Stimulated activated CD8-positive, alpha-beta memory T cell treated with anti-CD3 and anti-CD28 coated beads, Interleukin-7, amount 100 ng/mL, for 24 hours (primary cell): ENCODE data around the gene IDH3G.
"Not testable (repeated sequence)": the region's sequence is repeated elsewhere in the genome, so short reads cannot be mapped to it uniquely, and the experiment has no call there.

Experiments
- DNase-seq: peaks from one replicate; pipeline ENCODE4 v3.0.0-alpha.2; 2020; ENCODE audit warnings: low read depth

Gene IDH3G

DNA sequence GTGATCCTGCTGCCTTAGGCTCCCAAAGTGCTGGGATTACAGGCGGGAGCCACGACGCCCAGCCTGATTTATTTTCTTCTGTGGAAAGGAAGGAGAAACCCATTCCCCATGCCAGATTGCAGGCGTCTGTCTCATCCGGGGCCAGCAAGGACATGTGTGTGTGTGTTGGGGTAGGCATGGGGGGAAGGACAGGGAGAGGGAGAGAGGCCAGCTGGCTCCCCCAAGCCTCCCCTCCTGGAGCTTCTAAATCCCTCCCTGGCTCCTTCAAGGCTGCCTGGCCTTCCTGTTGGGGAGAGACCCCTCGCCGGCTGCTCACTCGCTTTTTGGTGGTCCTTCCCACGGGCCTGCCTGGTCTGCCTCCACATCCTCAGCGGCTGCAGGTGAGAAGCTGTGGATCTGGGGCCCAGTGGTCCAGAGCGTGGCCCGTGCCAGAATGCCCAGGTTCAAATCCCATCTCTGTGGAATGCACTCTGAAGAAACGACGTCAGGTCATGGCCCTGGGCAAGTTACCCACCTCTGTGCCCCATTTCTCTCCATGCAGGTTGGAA, 31.5 kb downstream of the IDH3G start:
- no peak for DNase-seq

- DNase-seq, result no peak
Observed at GRCh38 chrX:153761863-153762262, 32.3 kb downstream of the IDH3G start.

DNA sequence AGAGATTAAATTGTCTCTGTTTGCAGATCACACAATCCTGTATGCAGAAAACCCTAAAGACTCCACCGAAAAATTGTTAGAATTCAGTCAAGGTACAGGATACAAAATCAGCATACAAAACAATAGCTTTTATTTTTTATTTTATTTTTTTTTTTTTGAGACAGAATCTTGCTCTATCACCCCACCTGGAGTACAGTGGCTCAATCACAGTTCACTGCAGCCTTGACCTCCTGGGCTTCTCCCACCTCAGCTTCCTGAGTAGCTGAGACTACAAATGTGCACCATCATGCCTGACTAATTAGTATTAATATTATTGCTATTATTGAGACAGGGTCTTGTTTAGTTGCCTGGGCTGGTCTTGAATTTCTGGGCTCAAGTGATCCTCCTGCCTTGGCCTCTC, 39.0 kb downstream of the IDH3G start:
- DNase-seq, result no peak

DNA sequence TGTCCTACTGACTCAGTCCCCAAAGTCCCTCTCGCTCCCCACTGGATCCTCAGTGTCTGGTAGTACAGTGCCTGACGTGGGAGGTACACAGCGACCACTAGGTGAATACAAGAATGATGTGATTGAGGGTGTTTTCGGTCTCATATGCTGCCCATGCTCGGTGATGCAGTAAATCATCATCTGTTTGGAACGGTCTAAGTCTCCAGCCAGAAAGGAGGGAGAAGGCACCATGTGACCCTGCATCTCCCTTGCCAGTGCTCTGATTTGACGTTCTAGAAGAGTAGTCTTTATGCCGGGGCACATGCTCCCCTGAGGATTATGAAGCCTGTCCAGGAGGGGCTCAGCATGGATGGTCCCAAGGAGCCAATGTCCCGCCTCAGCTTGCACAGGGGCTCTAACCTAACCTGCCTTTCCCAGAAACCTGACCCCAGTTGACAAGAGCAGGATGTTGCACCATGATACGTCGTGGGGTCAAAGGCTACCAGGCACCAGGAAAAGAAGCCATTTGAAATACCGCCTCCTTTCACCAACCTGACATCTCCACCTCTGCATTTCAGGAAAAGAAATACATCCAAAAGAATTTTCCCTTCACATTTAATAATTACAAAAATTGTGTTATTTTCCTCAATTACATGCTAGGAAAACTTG, 43.9 kb downstream of the IDH3G start:
- no peak for DNase-seq

DNA sequence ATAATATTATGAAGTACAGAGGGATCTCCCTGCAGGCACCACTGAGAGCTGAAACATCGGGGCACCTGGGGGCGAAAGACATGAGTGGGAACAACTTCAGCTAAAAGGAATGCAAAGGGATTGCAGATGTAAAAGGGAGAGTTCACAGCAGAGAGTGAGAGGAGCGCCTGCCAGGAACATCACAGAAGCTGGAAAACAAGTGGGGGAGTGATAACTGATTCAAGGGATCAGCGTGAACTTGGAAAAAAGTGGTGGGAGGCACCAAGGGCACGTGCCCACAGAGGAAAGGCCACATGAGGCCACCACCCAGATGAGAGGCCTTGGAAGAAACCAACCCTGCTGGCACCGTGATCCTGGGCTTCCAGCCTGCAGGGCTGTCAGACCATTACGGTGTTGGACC, 45.2 kb downstream of the IDH3G start:
- not testable (repeated sequence) for DNase-seq

DNA sequence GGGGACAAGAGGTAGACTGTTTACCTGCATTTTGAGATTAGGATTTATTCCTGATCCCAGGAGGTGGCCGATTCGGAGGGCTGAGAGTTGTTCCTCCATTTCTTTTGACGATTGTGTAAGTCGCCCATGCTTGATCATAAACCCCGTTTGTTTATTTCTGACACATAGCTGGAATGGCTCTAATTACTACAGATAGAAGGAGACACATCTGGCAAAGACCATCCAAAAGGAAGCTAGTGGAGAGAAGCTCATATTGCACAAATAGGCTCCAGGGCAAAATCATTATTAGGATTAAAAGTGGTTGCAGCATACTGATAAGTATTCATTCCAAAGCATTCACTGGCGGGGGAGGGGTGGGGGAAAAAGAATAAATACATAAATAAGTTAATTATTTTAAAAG, 47.2 kb downstream of the IDH3G start:
- DNase-seq, result not testable (repeated sequence)

GRCh38 chrX:153746359-153746758, 47.8 kb downstream of the IDH3G start:
- DNase-seq, result no peak

DNA sequence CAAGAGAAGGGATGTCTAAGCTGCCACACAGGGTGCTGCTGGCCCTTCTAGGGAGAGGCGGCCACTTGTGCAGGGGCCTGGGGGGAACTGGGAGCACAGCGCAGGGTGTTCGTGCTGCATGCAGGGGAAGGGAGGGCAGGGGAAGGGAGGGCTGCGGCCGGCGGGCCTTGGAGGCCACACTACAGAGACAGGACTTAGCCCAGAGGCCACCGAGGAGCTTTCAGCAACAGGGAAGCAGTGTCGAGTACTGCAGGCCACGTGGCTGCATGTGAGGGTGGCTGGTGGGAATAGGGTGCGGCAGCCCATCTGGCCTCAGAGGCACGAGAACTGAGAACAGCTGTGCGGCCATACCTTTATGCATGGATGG, 49.1 kb downstream of the IDH3G start:
- not testable (repeated sequence) for DNase-seq

GRCh38 chrX:153744210-153745066, 49.7 kb downstream of the IDH3G start:
- no peak for DNase-seq

DNA sequence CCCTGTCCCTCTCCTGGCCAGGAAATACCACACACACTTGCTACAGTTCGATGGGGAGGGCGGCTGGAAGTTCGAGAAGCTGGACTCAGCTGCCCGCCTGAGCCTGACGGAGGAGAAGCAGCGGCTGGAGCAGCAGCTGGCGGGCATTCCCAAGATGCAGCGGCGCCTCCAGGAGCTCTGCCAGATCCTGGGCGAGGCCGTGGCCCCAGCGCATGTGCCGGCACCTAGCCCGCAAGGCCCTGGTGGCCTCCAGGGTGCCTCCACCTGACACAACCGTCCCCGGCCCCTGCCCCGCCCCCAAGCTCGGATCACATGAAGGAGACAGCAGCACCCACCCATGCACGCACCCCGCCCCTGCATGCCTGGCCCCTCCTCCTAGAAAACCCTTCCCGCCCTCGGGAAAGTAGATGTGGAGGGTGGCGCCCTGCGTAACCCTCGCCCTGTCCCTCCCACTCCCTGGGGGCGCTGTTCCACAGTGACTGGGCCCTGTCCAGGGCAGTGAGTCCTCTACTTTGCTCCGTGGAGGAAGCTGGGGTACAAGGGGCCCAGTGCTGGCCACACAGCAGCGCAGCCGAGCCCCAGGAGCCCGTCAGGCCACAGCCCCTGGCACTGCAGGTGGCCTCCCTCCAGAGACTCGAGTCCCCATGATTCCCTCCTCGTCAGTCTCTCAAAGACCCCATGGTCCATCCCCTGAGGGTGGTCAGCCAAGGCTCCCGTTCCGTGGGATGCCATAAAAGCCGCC, 50.5 kb downstream of the IDH3G start:
- not testable (repeated sequence) for DNase-seq

DNA sequence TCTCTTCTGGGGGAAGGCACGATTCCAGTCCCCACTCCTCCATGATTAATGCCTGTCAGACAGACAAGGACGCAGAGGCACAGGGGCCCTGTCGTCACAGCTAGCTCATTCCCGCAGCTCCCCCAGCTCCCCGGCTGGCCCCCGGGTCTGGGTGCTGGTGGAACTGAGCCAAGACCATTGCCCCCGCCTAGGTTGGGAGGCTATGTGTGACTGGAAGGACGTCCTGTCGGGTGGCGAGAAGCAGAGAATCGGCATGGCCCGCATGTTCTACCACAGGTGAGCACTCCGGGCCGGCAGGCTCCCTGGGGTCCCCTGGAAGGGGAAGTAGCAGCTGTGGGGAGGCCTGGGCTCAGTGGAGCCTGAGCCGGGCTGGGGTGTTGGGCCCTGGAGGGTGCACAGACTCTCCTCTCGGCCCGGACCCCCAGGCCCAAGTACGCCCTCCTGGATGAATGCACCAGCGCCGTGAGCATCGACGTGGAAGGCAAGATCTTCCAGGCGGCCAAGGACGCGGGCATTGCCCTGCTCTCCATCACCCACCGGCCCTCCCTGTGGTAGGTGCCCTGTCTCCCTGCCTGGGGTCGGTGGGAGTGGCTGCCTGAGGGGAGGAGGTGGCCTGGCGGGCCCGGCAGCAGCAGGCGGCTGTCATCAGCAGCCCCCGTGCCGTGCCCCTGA, 51.2 kb downstream of the IDH3G start:
- DNase-seq, result not testable (repeated sequence)

DNA sequence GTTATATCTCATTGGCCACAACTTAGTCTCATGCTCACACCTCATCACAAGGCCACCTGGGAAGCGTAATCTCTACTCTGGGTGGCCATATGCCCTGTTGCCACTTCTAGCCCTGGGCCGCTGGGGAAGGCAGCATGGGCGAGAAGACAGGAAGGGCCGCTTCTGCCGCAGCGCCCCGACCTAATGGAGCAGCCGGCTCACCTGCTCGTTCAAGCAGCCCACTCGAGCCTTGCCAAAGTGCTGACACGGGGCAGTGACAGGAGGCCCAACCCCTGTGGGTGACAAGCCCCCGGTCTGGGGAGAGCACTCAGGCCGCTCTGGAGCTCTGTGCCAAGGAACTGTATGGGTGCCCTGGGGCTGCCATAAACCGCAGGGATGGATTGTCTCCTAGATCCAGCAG, 52.1 kb downstream of the IDH3G start:
- not testable (repeated sequence) for DNase-seq

- no peak for DNase-seq
Observed at GRCh38 chrX:153741446-153741845, 52.7 kb downstream of the IDH3G start.

- no peak for DNase-seq
Observed at GRCh38 chrX:153740631-153741222, 53.4 kb downstream of the IDH3G start.

DNA sequence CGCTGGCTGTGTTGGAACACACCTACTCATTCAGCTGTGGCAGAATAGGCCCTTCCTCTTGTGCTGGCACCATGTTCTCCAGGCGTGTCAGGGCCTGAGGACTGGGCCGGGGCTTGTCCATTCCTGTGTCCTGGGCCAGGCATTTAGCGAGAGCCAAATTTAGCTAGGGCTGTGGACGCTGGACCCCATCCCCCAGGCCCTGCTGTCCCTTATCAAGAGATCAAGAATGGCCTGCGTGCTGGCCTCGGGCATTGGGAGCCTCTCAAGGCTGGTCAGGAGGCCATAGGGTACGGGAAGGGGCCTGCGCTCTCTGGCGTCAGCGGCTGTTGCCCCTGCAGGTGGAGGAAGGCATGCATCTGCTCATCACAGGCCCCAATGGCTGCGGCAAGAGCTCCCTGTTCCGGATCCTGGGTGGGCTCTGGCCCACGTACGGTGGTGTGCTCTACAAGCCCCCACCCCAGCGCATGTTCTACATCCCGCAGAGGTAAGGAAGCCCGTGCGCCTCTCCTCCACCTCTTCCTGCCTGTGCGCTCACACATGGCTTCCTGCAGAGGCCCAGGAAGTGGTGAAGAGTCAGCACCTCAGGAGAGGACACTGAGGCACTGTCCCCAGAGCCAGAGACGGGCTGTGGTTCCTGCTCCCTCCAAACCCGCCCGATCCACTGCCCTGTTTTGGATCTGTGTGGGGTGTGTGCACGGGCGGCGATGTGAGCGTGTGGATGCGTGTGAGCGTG, 54.3 kb downstream of the IDH3G start:
- no peak for DNase-seq

DNA sequence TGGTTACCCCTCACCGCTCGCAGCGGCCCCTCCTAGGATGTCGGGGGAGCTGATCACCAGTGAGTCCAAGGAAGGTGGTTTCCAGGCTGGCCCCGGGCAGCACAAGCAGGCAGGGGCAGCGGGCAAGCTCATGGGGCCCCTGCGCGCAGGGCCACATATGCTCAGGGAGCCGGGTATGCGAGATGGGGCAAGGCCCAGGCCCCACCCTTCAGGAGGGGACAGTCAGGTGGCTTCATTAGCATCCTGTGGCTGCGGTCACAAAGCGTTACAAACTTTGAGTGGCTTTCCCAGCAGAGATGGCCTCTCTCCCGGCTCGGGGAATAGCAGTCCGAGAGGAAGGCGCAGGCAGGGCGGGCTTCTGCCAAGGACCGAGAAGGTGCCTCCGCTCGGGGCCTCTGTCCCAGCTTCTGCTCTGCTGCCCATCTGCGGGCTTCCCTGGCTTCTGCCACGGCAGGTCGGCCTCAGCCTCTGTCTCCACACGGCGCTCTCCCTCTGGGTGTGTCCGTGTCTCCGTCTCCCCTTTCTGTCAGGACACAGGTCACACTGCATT, 56.0 kb downstream of the IDH3G start:
- DNase-seq, result no peak

GRCh38 chrX:153736871-153737441, 57.2 kb downstream of the IDH3G start:
- no peak for DNase-seq

DNA sequence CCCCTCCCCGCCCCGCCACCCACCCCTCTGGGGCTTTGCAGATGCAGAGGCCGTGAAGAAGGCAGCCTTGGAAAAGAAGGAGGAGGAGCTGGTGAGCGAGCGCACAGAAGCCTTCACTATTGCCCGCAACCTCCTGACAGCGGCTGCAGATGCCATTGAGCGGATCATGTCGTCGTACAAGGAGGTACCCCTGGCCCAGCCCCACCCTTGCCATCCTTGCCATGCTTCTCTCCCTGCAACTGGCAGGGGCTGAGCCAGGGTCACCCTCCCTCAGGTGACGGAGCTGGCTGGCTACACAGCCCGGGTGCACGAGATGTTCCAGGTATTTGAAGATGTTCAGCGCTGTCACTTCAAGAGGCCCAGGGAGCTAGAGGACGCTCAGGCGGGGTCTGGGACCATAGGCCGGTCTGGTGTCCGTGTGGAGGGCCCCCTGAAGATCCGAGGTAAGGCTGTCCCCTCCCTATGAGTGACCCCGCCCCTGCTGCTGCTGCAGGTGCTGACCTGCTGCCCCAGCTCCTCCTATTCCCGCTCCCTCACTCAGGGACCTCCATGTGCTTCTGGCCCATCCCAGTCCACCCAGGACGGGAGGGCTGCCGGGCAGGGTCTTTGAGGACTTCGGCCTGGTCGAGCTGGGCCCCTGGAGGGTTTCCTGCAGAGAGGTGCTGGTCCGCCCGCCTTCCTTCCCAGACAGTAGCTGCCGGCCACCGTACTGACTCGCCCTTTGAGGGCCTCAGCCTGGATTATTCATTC, 57.9 kb downstream of the IDH3G start:
- no peak for DNase-seq
